Prostate gland (tissue), 2 donors: ENCODE data around the gene MLF2. TPM values are rescaled to one million over a fixed set of nuclear protein-coding genes. Genes with fewer than 3 reads are reported as not detected.

Experiments used
- DNase-seq: peaks from one replicate; pipeline ENCODE4 v3.0.0-alpha.2; 2019; ENCODE audit warnings: low spot score
- H3K27ac ChIP-seq, 2 donors: fragments of 200-600 bp; sonication (generic); 2 replicates each; pipeline ENCODE4 v1.5.1; 2017 to 2019
- H3K27me3 ChIP-seq: fragments of 200-600 bp; sonication (generic); replicated peaks from 2 replicates; pipeline ENCODE4 v1.5.1; 2019; ENCODE audit not compliant: insufficient read depth
- H3K36me3 ChIP-seq, 2 donors: fragments of 200-600 bp; sonication (generic); 1 replicate in 1 of 2; 2 replicates in 1 of 2; pipeline versions ENCODE4 v1.5.1 to v1.8.1; 2017 to 2019
- H3K4me1 ChIP-seq: fragments of 200-600 bp; sonication (generic); replicated peaks from 2 replicates; pipeline ENCODE4 v1.5.1; 2019
- H3K4me3 ChIP-seq, 2 donors: fragments of 200-600 bp; sonication (generic); 2 replicates each; pipeline ENCODE4 v1.5.1; 2017 to 2019
- H3K9me3 ChIP-seq: fragments of 200-600 bp; sonication (generic); 2 replicates; pipeline ENCODE4 v1.5.1; 2017
- CTCF ChIP-seq, 4 experiments: fragments of 200-600 bp in 2 of 4; fragments of 450-650 bp in 2 of 4; sonication (generic) in 2 of 4; IDR thresholded peaks; 1 replicate in 3 of 4; 2 replicates in 1 of 4; pipeline ENCODE4 v1.5.1; 2016 to 2019; ENCODE audit warnings: antibody characterized with exemption in 4 of 4, mild to moderate bottlenecking in 2 of 4, moderate library complexity in 2 of 4
- POLR2A ChIP-seq: fragments of 450-650 bp; IDR thresholded peaks from one replicate; pipeline ENCODE4 v1.6.1; 2016; ENCODE audit warnings: antibody characterized with exemption, mild to moderate bottlenecking
- POLR2AphosphoS5 ChIP-seq: sonication (generic); formaldehyde crosslinking; IDR thresholded peaks from one replicate; pipeline ENCODE4 v1.6.1; 2017; ENCODE audit warnings: antibody characterized with exemption
- WGBS: methylation state at CpG from one replicate; pipeline ENCODE4 v1.1.5; 2018; 5-methylcytosine and 5-hydroxymethylcytosine counted together
- intact Hi-C: fragments of 100-400 bp; cut with DNase I; formaldehyde crosslinking; loops from one replicate; pipeline ENCODE4 v1.14.2; 2022
- total RNA-seq, 2 donors: library from RNA; depleted of rRNA; stranded (reverse); fragments of >200 nt; gene quantifications; one replicate each; pipeline ENCODE4 v1.1.0, GENCODE V29; 2016

The MLF2 gene
- total RNA-seq, 2 donors from 2014 or later: 267 to 282 TPM

GRCh38 chr12:6768990-6769389, 16.0 kb upstream of the MLF2 start:
- DNase-seq: peak; percentile 71
- Histone ChIP-seq H3K27me3 (no peaks in the 10 kb centered on the region), H3K36me3 (peaks cover 0 to 7% of the 10 kb centered on the region in 2 donors), H3K4me3 (peak overlapping the region; percentile 89 to 91), H3K27ac (peak overlapping the region; percentile 92 to 99), H3K9me3 (no peaks in the 10 kb centered on the region), H3K4me1 (peaks cover 12% of the 10 kb centered on the region)
- TF ChIP-seq POLR2AphosphoS5: no peak
- no peak for TF ChIP-seq POLR2A
- no peak for TF ChIP-seq CTCF (IDR thresholded peaks at IDR 0.05)
- intact Hi-C loops: loop anchor here (5.0 kb wide), 2 partner anchors 58 to 157 kb away; partner anchors contain the start of gene P3H3
- 9% methylated on average over 6 of the region's 6 CpGs for WGBS

GRCh38 chr12:6768437-6768914, 15.5 kb upstream of the MLF2 start:
- Histone ChIP-seq H3K4me1 (peaks cover 12% of the 10 kb centered on the region), H3K27ac (peak overlapping the region; percentile 92 to 99), H3K9me3 (no peaks in the 10 kb centered on the region), H3K27me3 (no peaks in the 10 kb centered on the region), H3K4me3 (peak overlapping the region; percentile 89 to 91), H3K36me3 (peaks cover 0 to 7% of the 10 kb centered on the region in 2 donors)
- intact Hi-C loops: loop anchor here (5.0 kb wide), 2 partner anchors 59 to 156 kb away; partner anchors contain the start of gene P3H3
- DNase-seq: peak; percentile 52
- no peak for TF ChIP-seq CTCF (IDR thresholded peaks at IDR 0.05)
- peak; percentile 19 for TF ChIP-seq POLR2AphosphoS5
- 14% methylated on average over 6 of the region's 6 CpGs for WGBS

GRCh38 chr12:6767353-6768319, 14.7 kb upstream of the MLF2 start:
- peak overlapping the region; percentile 89 to 91 for H3K4me3 ChIP-seq
- no peaks in the 10 kb centered on the region for H3K9me3 ChIP-seq
- peaks cover 0 to 7% of the 10 kb centered on the region in 2 donors for H3K36me3 ChIP-seq
- peak; percentile 40 for DNase-seq
- TF ChIP-seq POLR2A (no peak), POLR2AphosphoS5 (no peak), CTCF (IDR thresholded peaks at IDR 0.05) (no peak)
- WGBS: 5% methylated on average over 30 of the region's 44 CpGs
- H3K27ac ChIP-seq: peak overlapping the region; percentile 92 to 99
- no peaks in the 10 kb centered on the region for H3K27me3 ChIP-seq
- H3K4me1 ChIP-seq: peaks cover 12% of the 10 kb centered on the region
- intact Hi-C loops: loop anchor here (5.0 kb wide), 2 partner anchors 60 to 155 kb away; partner anchors contain the start of gene P3H3

GRCh38 chr12:6766651-6767349, 13.9 kb upstream of the MLF2 start:
- H3K4me3 ChIP-seq: peak overlapping the region; percentile 89 to 91
- WGBS: 2% methylated on average over 57 of the region's 88 CpGs
- peak; percentile 83 for DNase-seq
- peaks cover 0 to 7% of the 10 kb centered on the region in 2 donors for H3K36me3 ChIP-seq
- no peaks in the 10 kb centered on the region for H3K9me3 ChIP-seq
- H3K27ac ChIP-seq: peak overlapping the region; percentile 92 to 99
- H3K4me1 ChIP-seq: peaks cover 12% of the 10 kb centered on the region
- TF ChIP-seq POLR2AphosphoS5: peak; percentile 41
- TF ChIP-seq CTCF (IDR thresholded peaks at IDR 0.05): peak; percentile 58 to 91 (median 78)
- peak; percentile 73 for TF ChIP-seq POLR2A
- H3K27me3 ChIP-seq: no peaks in the 10 kb centered on the region
- intact Hi-C loops: loop anchor here (1.0 to 5.0 kb wide), 3 partner anchors 13 to 154 kb away; partner anchors contain the start of genes MLF2 and P3H3
